Astrocyte of the hippocampus (primary cell): ENCODE results near the gene LRG1.

Experiments used
- DNase-seq: peaks from one replicate; pipeline ENCODE4 v3.0.0; 2011; ENCODE audit warnings: low read depth, low spot score

The LRG1 gene

GRCh38 chr19:4493929-4494690, 45.7 kb downstream of the LRG1 start:
- DNase-seq = no peak

GRCh38 chr19:4493104-4493928, 46.5 kb downstream of the LRG1 start:
- DNase-seq = no peak

GRCh38 chr19:4492337-4493103, 47.3 kb downstream of the LRG1 start:
- no peak for DNase-seq

GRCh38 chr19:4491446-4491845, 48.4 kb downstream of the LRG1 start:
- no peak for DNase-seq

- no peak for DNase-seq
These were observed 51.3 kb downstream of the LRG1 start for GRCh38 chr19:4488496-4488895.

GRCh38 chr19:4487572-4487971, 52.3 kb downstream of the LRG1 start:
- no peak for DNase-seq
